Middle frontal gyrus (tissue), 1 donor: Measurements from ENCODE around the gene NSMCE1.

Experiments
- DNase-seq: peaks from one replicate; pipeline ENCODE4 v3.0.0-alpha.2; 2015; ENCODE audit warnings: low spot score; ENCODE audit errors: extremely low spot score

The NSMCE1 gene, protein sequence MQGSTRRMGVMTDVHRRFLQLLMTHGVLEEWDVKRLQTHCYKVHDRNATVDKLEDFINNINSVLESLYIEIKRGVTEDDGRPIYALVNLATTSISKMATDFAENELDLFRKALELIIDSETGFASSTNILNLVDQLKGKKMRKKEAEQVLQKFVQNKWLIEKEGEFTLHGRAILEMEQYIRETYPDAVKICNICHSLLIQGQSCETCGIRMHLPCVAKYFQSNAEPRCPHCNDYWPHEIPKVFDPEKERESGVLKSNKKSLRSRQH

DNA sequence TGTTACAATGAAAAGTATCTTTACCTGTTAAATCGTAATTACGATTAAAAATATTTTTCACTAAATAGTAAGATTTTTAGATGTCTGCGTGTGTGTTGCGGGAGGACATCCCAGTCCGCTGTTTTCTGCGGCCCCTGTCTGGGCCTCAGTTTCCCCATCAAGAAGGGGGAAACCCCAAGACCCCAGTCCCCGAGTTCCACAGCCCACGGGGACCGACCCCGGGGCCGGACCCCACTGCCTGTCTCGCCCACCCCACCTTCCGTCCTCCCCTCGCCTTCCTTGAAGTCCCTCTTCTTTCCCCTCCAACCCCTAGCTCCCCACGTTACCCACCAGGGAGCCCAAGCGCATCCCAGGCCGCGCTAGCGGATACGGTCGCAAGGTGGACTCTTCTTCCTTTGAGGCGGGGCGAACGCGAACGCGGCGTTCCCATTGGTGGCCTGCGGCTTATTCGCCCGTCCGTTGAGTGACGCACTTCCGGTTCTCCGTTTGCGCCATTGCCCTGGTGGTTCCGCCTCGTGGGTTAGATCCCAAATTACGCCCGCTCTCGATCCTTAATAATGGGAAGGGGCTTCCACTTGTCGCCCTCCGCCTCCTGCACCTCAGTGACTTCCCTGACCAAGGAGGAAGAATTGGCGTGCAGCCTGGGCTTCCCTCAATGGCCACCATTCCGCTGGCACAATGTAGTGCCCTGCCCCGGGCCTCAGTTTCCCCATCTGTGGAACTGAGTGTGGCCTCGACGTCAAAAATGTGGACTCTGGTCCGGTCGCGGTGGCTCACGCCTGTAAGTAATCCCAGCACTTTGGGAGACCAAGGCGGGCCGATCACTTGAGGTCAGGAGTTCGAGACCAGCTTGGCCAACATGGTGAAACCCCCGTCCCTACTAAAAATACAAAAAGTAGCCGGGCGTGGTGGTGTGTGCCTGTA is at the start of gene NSMCE1:
NSMCE1 (minus strand) TSS at position 397 of the 924 bp plus-strand sequence. CDS start 11,202 bp downstream, outside the sequence.
- peak; percentile 95 for DNase-seq

DNA sequence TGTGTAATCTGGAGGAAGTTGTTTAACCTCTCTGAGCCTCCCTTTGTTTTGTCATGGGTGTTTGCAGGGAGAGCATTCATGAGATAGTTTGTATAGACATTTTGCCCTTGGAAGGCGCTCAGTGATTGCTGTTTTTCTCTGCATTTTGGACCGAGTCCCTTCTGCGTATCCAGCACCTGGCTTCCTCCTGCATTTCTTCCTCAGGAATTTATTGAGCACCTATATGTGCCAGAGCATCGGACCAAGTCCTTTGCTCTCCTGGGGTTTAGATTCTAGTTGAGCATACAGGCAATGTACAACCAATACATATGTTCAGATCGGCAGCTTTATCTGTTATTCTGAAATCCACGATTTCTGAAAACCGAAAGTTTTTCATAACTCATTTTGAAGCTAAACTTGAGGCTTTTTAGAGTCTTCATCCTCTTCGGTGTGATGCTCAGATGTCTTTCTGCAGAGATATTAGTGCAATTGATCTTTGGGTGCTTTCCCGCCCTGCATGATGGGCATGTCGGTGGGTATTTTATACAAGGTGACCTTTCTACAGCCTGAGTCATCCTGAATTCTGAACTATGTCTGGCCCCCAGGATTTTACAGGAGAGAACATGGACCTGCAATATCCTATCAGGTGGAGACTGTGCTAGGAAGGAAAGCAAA is 49.3 kb upstream of the NSMCE1 start:
- DNase-seq, result no peak

DNA sequence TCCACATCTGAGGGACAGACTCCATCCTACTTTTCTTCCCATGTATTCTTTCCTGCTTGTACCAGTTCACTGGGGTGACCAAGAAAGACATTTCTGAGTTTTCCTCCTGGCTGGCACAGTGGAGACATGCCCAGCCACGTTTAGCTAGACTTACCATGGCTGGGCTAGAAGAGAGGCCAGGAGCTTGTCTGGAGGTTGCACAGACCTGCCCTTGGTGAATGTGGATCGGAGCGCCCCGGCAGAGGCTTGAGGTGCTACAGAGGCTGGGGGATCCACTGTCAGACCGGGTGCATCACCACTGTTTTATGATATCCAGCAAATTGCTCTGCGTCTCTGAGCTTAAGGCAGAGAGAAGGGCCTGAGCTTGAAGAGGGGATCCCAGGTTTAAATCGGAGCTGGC is 48.7 kb upstream of the NSMCE1 start:
- DNase-seq, result no peak

DNA sequence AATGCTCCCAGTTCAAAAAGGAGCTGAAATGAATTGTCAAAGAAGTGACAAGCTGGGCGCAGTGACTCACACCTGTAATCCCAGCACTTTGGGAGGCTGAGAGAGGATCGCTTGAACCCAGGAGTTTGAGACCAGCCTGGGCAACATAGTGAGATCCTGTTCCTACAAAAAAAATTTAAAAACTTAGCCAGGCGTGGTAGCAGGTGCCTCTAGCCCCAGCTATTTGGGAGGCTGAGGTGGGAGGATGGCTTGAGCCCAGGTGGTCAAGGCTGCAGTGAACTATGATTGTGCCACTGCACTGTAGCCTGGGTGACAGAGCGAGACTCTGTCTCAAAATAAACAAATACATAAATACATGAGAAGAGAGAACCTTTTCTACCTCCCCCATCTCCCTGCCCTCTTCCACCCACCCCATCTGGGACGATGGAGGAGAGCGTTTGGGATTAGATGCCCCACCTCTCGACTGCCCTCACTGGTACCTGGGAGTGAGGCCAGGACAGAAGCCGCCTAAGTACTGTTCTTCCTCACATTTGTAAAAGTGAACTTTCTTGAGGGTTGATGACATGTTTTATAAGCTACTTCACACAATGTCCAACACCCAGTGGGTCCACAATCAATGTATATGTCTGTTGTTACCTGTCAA is 47.6 kb upstream of the NSMCE1 start:
- no peak for DNase-seq

DNA sequence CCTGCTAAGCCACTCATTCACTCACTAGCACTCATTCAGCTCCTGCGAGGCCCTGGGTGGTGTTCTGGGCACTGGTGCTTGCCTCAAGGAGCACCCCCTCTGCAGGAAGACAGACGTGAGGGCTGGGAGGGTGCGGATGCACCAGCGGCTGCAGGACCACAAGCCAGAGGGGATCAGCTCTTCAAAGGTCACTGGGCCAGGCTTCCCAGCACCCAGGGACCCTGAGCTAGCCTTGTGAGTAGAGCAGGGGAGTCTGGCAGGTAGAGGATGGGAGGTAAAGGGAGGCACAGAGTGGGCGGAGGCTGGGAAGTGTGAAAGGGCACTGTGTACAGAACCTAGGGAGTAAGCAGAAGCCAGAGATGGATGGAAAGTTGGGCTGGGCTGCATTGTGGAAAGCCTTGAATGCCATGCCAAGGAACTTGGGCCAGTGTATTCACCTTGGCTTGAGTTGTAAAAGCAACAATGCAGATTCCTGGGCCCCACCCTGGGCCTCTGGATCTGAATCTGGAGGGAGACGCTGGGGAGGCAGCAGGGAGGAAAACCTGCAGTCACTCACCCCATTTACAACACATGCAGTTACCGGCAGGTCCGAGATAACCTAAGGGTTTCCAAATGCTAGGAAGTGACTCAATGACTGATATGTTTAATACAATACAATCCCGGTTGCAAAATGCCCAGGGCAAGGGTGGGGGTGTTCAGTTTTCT is 46.9 kb upstream of the NSMCE1 start:
- DNase-seq, result no peak

DNA sequence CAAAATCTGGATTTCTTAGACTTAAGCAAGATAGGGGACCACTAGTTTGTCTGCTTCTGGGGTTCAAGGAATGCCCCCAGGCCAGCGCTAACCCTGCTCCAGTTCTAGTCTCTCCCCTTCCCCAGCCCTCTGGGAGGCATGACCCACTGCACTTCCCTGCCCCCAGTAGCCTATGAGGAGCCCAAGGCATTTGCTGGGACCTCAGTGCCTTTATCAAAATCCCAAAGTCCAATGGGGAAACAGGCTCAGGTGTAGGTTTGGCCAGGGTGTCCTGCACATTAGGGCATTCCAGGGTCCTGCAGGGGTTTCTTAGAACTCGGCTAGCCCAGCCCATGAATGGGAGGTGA is 46.4 kb upstream of the NSMCE1 start:
- DNase-seq, result no peak

DNA sequence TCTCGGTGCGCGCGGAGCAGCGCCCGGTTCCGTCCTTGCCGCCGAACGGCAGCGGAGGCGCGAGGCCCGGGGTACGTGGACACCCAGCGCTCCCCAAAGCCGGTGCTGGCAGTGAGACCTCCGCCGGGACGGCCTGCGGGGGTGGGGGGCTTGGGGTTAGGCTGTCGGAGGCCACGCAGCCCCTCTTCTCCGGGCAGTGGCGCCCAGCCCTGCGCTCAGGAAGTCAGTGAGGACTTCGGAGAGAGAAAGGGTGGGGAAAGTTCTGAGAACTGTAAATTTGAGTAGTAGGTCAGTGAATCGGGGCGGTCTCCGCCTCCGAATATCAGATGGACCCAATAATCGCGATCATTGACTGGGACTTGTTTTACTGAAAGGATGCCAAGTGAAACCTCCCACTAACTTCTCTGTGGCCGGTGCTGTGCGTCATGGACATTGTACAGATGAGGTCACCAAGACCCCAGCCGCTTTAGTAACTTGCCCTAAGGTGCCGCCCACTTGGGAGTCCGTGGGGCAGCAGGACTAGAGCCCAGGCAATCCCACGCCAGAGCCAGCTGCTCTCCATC is 45.7 kb upstream of the NSMCE1 start:
- DNase-seq, result no peak

DNA sequence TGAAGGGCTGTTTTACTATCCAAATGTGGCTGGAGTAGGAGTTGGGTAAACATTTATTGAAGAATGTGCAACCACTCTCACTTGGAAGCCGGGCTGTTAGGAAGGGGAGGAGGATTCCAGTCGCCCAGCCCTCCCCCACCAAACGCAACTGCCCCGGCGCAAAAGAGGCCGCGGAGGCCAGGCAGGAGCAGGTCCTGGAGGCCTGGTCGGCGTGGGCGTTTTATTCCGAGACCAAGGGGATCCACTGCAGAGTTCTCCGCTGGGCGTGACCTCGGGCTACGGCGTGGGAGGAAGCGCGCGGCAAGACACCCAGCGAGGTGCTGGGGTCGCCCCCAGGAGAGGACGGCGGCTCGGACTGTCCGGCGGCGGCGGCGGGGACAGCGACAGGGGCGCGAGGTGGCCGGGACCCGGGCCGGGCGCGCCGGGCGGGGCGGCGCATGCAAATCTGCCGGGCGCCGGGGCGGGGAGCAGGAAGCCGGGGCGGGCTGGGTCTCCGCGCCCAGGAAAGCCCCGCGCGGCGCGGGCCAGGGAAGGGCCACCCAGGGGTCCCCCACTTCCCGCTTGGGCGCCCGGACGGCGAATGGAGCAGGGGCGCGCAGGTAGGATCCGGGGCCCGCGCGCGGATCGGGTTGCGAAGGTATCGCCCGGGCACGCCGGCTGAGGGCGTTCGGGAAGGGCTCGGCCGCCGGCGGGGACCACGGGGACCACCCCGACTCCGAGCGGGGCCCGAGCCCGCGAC is 45.0 kb upstream of the NSMCE1 start, which contains the start of gene IL4R:
IL4R (plus strand) TSS at position 553 of the 739 bp plus-strand sequence. CDS start 26,230 bp downstream, outside the sequence.
- no peak for DNase-seq

DNA sequence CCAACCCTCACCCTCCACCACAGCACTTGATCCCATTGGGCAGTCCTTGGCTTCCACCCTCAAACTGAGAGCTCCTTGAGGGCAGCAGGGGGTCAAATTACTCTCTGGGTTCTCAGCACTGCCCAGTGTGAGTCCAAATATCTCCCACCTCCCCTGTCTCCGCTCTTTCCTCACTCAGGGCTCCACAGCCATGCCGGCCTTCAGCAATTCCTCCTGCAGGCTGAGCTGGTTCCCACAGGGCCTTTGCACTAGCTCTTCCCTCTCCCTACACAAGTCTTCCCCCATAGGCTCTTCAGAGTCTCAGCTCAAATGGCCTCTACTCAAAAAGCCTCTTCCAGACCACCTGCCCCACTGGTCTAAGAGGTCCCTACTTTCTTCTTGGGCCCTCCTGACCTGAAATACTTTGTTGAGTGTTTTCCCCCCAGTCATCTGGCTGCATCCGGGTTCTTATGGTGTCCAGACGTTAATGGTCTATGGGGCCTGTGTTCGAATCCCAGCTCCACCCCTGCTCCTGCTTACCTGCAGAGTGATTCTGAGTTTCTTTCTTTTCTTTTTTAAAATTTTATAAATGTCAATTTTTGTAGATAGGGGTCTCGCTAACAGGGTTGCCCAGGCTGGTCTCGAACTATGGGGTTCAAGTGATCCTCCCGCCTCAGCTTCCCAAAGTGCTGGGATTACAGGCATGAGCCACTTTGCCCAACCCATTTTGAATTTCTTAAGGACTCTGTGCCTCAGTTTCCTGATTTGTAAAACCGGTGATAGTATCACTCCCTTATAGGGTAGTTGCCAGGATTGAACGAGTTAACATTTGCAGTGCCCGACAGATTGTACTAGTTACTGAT is 44.2 kb upstream of the NSMCE1 start:
- no peak for DNase-seq

DNA sequence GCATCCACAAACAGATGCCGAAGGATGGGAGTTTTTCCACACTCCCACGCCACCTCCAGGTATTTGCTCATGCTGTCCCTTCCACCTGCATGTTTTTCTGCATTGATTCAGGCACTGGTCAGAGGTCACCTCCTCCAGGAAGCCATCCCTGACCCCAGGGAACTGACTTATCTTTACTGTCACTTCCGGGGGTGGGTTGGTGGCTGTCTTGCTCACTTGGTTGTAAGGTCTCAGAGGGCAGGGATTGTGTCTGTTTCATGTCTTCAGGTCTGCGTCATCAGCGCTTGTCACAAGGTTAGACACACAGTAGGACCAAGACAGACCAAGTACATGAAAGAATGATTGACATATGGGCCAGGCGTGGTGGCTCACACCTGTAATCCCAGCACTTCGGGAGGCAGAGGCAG is 43.3 kb upstream of the NSMCE1 start:
- no peak for DNase-seq

DNA sequence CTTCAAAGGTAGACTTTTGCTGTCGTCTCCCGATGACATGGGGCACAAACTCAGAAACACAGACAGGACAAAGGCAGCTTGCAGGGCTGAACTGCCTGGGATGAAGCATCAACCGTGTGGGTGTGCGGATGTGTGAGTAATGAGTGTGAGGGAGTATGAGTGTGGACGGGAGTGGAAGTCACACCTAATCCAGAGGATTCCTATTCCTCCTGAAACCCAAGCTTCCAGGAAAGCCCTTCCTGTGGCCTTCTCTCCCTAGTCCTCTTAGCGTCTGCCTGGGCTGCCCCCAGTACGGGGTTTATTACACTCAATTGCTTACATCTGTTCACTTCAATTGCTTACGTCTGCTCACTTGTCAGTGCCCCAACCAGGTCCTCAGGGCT is 42.9 kb upstream of the NSMCE1 start:
- no peak for DNase-seq

DNA sequence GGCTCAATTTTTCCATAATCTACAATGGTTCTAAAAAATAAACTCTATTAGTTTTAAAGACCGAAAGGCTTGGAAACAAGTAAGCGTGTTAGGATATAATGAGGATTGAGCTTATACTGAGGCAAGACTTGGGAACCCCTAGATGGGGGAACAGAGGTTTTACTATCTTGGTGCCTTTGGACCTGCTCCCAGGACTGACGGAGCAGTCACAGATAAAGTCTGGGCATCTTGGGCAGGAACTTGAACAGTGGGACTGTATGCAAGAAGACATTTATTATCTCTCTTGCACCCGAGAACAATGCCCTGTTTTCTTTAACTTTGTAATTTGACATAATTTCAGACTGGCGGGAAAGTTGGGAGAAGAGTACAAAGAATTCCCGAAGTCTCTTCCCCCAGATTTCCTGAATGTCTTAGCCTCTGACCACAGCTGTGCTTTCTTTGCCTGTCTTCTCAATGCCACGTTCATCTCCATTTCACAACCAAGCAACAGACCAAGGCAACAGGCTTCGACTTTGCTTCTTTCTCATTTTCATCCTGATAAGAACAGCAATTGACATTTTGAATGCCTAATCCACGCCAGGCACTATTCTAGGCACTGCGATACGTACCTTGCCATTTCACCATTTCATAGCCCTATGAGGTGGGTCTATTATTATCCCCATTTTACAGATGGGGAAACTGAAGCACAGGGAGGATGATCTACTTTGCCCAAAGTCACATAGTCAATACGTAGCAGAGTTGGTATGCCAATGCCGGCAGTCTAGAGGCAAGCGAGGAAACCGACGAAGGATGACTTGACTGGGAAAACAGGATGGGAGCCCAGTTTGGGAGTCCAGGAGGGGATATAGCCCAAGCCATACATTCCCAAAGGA is 42.2 kb upstream of the NSMCE1 start:
- DNase-seq, result no peak

DNA sequence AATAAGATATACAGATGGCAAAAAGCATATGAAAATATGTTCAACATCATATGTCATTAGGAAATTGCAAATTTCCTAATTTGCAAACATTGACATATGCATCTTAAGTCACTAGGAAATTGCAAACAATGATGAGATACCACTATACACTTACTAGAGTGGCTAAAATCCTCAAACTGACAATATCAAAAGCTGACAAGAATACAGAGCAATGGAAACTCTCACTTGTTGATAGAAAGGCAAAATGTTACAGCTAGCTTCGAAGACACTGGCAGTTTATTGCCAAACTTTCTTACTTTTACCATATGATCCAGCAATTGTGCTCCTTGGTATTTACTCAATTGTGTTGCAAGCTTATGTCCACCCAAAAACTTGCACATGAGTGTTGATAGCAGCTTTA is 40.2 kb upstream of the NSMCE1 start:
- no peak for DNase-seq

DNA sequence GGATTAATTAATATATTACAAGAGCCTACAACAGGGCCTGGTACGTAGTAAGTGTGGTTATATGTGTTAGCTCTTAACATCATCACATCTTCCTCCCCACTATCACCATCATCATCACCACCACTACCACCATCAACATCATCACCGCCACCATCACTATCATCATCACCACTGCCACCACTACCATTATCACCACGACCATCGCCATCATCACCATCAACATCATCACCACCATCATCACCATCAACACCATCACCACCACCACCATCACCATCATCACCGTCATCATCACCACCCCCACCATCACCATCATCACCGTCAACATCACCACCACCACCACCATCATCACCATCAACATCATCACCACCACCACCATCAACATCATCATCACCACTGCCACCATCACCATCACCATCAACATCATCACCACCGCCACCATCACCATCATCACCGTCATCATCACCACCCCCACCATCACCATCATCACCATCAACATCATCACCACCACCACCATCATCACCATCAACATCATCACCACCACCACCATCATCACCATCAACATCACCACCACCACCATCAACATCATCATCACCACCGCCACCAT is 37.4 kb upstream of the NSMCE1 start:
- no peak for DNase-seq

DNA sequence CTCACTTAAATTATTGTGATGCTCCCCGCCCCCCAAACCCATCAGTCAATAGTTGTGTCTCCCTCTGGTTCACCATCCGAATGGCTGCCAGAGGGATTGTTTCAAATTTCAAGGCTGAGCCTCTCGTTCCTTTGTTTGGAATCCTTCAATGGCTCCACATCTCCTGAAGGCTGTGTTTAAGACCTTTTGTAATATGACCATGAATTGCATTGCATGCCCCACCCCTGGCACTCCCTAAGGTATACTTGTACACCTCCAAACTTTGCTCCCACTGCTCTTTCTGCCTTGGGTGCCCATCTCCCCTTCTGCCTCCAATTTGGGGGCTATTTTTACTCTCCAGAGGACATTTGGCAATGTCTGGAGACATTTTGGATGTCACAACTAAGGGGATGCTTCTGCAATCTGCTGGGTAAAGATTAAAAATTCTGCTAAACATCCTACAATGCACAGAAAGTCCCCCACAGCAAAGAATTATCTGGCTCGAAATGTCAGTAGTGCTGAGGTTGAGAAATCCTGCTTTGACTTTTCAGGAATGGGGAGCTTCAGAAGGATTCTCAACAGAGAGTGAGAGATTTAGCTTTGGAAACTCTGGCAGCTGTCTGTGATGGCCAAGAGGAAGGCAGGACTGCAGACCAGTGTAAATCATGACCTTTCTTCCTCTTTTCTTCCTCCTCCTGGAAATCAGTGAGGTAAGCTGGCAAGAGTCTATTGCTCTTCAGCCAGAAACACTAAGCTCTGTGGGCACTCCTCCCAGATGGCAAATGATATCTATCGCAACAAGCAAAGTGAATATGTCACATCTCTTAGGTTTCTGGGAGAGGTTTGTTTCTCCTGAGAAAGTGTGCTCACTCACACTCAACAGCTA is 36.5 kb upstream of the NSMCE1 start:
- DNase-seq, result no peak

DNA sequence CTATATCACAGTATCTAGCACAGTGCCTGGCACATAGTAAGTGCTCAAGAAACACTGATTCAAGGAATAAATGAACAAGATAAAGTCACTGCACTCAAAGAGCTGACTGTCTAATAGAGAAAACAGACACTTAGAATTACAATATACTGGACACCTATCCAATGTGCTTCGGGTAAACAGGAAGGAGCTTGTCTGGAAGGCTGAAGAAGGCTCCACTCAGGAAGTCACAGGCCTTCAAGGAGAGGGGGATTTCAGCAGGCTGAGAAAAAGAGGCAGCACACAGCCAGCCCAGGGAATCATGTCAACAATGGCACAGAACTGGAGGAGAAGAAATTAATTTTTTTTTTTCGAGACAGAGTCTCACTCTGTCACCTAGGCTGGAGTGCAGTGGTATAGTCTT is 35.5 kb upstream of the NSMCE1 start:
- DNase-seq, result no peak
